GM23248 (cell line): ENCODE measurements around the gene APMAP.

Experiments used
- EZH2 ChIP-seq: fragments of 200-600 bp; sonication (generic); IDR thresholded peaks from 2 replicates; pipeline ENCODE4 v1.6.1; 2018; ENCODE audit warnings: antibody characterized with exemption, mild to moderate bottlenecking; ENCODE audit not compliant: insufficient read depth, poor library complexity, severe bottlenecking
- EZH2phosphoT487 ChIP-seq: fragments of 200-600 bp; sonication (generic); IDR thresholded peaks from 2 replicates; pipeline ENCODE4 v1.6.1; 2018; ENCODE audit warnings: antibody characterized with exemption, moderate library complexity, mild to moderate bottlenecking, low read depth; ENCODE audit not compliant: insufficient read depth

GRCh38 chr20:24943731-24944130 lies 48.8 kb downstream of the APMAP start:
- TF ChIP-seq EZH2 (no peak), EZH2phosphoT487 (no peak)
